ENCODE measurements around the gene TMEM150B. TPM values are rescaled to one million over a fixed set of nuclear protein-coding genes. Genes with fewer than 3 reads are reported as not detected.

TMEM150B gene
- total RNA-seq, 1 experiment from 2014 or later = not detected

GRCh38 chr19:55366790-55367189 lies 41.6 kb upstream of the TMEM150B start:
- no peak for TF ChIP-seq CTCF (IDR thresholded peaks at IDR 0.05; ENCODE audit: unreplicated experiment)
- DNase-seq = no peak
- Mint-ChIP-seq H3K27ac (ENCODE audit: unreplicated experiment) (no peak overlapping the region), H3K27me3 (ENCODE audit: unreplicated experiment) (peaks cover 87% of the 10 kb centered on the region), H3K4me3 (ENCODE audit: low read depth, unreplicated experiment) (no peak overlapping the region), H3K9me3 (ENCODE audit: low read depth, unreplicated experiment) (no peaks in the 10 kb centered on the region), H3K36me3 (ENCODE audit: insufficient read depth, unreplicated experiment) (peaks cover 15% of the 10 kb centered on the region), H3K4me1 (ENCODE audit: low read depth, unreplicated experiment) (peaks cover 12% of the 10 kb centered on the region)
- intact Hi-C loops (cut with micrococcal nuclease; ENCODE audit: unreplicated experiment) = no loop called here
- CTCF ChIA-PET = interaction anchor here (1.1 kb wide), 1 partner anchor 27 kb away, joined by 3 read pairs; the partner anchor contains the start of gene KMT5C
- BruUV-seq (replicated peaks) = no TSS peak

DNA sequence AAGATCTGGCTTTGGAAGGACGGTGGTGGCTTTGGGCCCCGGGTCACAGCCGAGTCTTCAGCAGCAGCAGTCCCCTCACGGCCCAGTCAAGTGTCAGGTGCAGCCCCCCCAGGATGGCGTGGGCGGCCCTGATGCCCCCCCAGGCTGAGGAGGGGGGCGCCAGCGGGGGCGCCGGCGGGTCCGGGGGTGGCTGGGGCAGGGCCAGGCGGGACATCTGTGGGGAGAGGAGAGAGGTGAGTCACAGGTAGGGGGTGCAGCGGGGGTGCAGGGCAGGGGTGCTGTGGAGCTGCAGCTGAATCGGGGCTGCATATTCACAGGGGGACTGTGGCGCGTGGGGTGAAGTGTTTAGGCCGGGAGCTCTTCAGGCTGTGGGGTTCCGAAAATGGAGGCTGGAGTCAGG lies 40.8 kb upstream of the TMEM150B start:
- H3K27ac Mint-ChIP-seq (ENCODE audit: unreplicated experiment) = no peak overlapping the region
- intact Hi-C loops (cut with micrococcal nuclease; ENCODE audit: unreplicated experiment) = no loop called here
- CTCF ChIA-PET = interaction anchor here (1.1 kb wide), 1 partner anchor 27 kb away, joined by 3 read pairs; the partner anchor contains the start of gene KMT5C
- no peaks in the 10 kb centered on the region for H3K9me3 Mint-ChIP-seq (ENCODE audit: low read depth, unreplicated experiment)
- H3K4me3 Mint-ChIP-seq (ENCODE audit: low read depth, unreplicated experiment) = peak overlapping the region; percentile 26
- H3K4me1 Mint-ChIP-seq (ENCODE audit: low read depth, unreplicated experiment) = peaks cover 11% of the 10 kb centered on the region
- BruUV-seq (replicated peaks) = no TSS peak
- no peak for DNase-seq
- H3K36me3 Mint-ChIP-seq (ENCODE audit: insufficient read depth, unreplicated experiment) = peaks cover 15% of the 10 kb centered on the region
- peaks cover 79% of the 10 kb centered on the region for H3K27me3 Mint-ChIP-seq (ENCODE audit: unreplicated experiment)
- TF ChIP-seq CTCF (IDR thresholded peaks at IDR 0.05; ENCODE audit: unreplicated experiment) = no peak

DNA sequence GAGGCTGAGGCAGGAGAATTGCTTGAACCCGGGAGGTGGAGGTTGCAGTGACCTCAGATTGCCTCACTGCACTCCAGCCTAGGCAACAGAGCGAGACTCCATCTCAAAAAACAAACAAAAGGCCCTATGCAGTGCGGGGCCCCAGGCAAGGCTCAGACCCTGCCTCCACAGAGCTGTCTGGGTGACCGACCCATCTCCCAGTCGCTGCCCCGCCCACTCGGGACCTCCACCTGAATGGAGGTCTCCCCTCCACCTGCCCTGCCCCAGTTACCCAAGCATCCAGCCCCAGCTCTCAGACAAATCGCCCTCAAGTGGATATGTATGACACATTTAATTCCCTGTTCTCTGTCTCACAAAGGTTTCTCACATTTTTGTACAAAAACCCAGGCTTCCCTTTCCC lies 40.1 kb upstream of the TMEM150B start:
- H3K27me3 Mint-ChIP-seq (ENCODE audit: unreplicated experiment) = peaks cover 72% of the 10 kb centered on the region

GRCh38 chr19:55362990-55363716 lies 38.0 kb upstream of the TMEM150B start, which contains the start of gene GARIN5B:
Gene GARIN5B, minus strand, starts transcription at chr19:55363260. Its CDS starts 194 bp downstream, at chr19:55363066.
- H3K36me3 Mint-ChIP-seq (ENCODE audit: insufficient read depth, unreplicated experiment) = peaks cover 4% of the 10 kb centered on the region
- H3K4me3 Mint-ChIP-seq (ENCODE audit: low read depth, unreplicated experiment) = no peak within 1 kb of the TSS
- no peak within 1 kb of the TSS for H3K27ac Mint-ChIP-seq (ENCODE audit: unreplicated experiment)
- H3K4me1 Mint-ChIP-seq (ENCODE audit: low read depth, unreplicated experiment) = no peaks in the 10 kb centered on the region
- intact Hi-C loops (cut with micrococcal nuclease; ENCODE audit: unreplicated experiment) = no loop called here
- BruUV-seq (replicated peaks) = no TSS peak
- no peaks in the 10 kb centered on the region for H3K9me3 Mint-ChIP-seq (ENCODE audit: low read depth, unreplicated experiment)
- H3K27me3 Mint-ChIP-seq (ENCODE audit: unreplicated experiment) = peaks cover 65% of the 10 kb centered on the region
- CTCF ChIA-PET = no interaction called here
- DNase-seq = no peak
- no peak for TF ChIP-seq CTCF (IDR thresholded peaks at IDR 0.05; ENCODE audit: unreplicated experiment)

More for the DNA sequence above, 40.1 kb upstream of the TMEM150B start:
- no peaks in the 10 kb centered on the region for H3K9me3 Mint-ChIP-seq (ENCODE audit: low read depth, unreplicated experiment)
- H3K4me3 Mint-ChIP-seq (ENCODE audit: low read depth, unreplicated experiment) = no peak overlapping the region
- H3K36me3 Mint-ChIP-seq (ENCODE audit: insufficient read depth, unreplicated experiment) = peaks cover 15% of the 10 kb centered on the region
- peaks cover 7% of the 10 kb centered on the region for H3K4me1 Mint-ChIP-seq (ENCODE audit: low read depth, unreplicated experiment)
- no TSS peak for BruUV-seq (replicated peaks)
- intact Hi-C loops (cut with micrococcal nuclease; ENCODE audit: unreplicated experiment) = no loop called here
- no peak overlapping the region for H3K27ac Mint-ChIP-seq (ENCODE audit: unreplicated experiment)
- CTCF ChIA-PET = no interaction called here
- no peak for DNase-seq
- no peak for TF ChIP-seq CTCF (IDR thresholded peaks at IDR 0.05; ENCODE audit: unreplicated experiment)

Data from Calu3 (cell line).